Stimulated activated CD8-positive, alpha-beta memory T cell treated with anti-CD3 and anti-CD28 coated beads, Interleukin-7, amount 100 ng/mL, for 4 hours (primary cell): Measurements from ENCODE around the gene UNC5C.
"Not testable (repeated sequence)": the region's sequence is repeated elsewhere in the genome, so short reads cannot be mapped to it uniquely, and the experiment has no call there.

Source experiments
- DNase-seq, 2 donors: peaks; one replicate each; pipeline ENCODE4 v3.0.0-alpha.2; 2020; ENCODE audit warnings: low read depth in 2 of 2

Gene UNC5C

DNA sequence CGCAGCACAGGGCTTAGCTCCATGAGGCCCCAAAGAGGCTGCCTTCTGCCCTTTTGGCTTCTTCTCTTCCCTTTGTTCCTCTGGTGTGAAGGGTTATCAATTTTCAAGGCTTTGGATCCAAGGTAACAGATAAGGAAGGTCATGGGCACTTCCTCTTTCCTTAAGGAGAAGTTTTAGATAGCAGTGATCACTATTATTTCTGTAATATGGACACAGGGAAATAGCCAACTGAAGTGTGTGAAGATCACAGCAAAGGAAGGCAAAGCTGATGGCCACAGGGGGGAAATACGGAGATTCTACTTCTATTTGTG lies 366.8 kb downstream of the UNC5C start:
- no peak for DNase-seq

- DNase-seq = no peak
Measured at GRCh38 chr4:95181243-95181995, 367.4 kb downstream of the UNC5C start.

GRCh38 chr4:95180531-95181242 lies 368.1 kb downstream of the UNC5C start:
- no peak for DNase-seq

DNA sequence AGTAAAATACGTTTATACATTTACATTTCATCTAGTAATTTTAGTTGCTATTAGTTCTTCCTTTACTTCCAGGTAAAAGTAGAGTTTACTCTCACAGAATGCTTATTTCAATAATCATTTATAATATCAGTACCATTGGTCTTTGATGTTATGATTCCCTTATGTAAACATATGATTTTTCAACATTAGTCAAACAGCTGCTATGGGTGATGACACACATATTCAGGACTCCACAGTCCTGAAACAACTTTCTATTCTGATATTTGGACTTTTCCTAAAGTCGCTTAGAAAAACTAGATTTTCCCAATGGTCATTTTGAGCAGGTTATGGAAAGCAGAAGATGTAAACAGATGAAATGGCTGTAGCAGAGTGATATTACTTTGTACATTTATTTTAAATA lies 369.8 kb downstream of the UNC5C start:
- no peak for DNase-seq

GRCh38 chr4:95171377-95171776 lies 377.4 kb downstream of the UNC5C start:
- not testable (repeated sequence) for DNase-seq

- DNase-seq = no peak
Measured at GRCh38 chr4:95170176-95170575, 378.6 kb downstream of the UNC5C start.

- DNase-seq = no peak
Measured at GRCh38 chr4:95167805-95168204, 381.0 kb downstream of the UNC5C start.

GRCh38 chr4:95165926-95166524 lies 382.7 kb downstream of the UNC5C start:
- no peak for DNase-seq

- DNase-seq = no peak
Measured at GRCh38 chr4:95162867-95163266, 385.9 kb downstream of the UNC5C start.

DNA sequence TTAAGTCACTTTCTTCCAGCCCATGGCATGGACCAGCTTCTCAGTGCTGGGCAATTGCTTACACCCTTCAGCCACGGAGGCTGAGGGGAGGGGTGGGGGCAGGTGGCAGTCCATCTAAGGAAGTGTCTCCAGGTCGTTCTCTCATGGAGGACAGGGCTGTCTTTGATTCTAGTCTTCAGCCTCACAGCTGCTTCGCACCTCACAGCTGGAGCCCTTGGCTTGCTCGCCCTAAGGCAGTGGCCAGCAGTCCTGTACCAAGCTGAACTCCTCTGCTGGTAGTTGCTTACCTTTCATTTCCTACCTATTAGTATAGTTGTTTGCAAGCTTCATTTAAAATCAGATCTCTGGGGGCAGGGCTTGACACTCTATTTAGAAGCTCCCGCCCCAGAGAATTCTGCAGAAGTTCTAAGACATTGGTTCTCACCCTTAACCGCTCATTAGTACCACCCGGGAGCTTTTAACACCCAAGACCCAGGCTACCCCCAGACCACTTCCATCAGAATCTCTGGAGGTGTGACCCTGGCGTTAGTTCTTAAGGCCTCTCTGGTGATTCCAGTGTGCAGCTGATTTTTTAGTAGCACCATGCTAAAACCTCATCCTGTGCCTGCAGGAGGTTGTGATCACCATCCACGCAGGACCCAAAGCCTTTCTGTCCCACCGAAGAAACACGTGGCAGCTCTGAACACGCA lies 386.8 kb downstream of the UNC5C start:
- no peak for DNase-seq

GRCh38 chr4:95159384-95159783 lies 389.4 kb downstream of the UNC5C start:
- DNase-seq = no peak

DNA sequence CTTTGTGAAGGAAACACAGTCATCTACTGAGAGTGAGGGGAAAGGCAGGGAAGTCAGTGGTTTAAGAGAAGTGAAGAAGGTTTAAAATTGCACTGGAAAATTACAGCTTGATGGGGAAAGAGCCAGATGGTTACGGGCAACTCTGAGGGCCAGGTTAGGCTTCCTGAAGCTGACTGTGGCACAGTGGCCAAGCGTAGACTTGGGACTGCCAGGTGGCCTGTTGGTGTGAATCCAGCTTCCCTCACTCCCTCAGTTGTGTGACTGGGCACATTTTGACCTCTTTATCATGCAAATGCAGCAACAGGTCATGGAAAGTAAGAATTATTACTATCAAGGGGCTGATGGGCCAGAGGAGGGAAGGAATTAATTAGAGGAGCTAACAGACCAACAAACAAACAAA lies 390.1 kb downstream of the UNC5C start:
- no peak for DNase-seq

GRCh38 chr4:95158045-95158444 lies 390.7 kb downstream of the UNC5C start:
- DNase-seq = no peak

DNA sequence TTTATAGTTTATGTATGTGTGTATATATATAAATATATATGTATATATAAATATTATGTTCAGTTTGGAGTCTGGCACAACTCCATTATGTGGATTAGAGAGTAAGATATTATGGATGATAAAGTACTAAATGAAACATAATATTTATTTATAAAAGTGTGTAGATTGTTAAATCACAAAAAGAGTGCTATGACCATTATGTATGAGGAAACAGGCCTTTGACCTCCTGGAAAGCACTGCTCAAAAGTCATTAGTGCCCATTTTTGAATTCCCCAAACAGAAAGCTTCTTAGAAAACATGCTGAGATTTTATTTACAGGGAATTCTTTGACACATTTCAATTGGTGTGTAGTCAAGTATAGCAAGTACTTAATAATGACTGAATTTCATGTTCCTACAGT lies 391.2 kb downstream of the UNC5C start:
- DNase-seq = no peak

GRCh38 chr4:95156452-95156765 lies 392.4 kb downstream of the UNC5C start:
- no peak for DNase-seq

GRCh38 chr4:95155759-95156451 lies 392.9 kb downstream of the UNC5C start:
- no peak for DNase-seq

- no peak for DNase-seq
Measured at GRCh38 chr4:95153182-95153581, 395.6 kb downstream of the UNC5C start.

DNA sequence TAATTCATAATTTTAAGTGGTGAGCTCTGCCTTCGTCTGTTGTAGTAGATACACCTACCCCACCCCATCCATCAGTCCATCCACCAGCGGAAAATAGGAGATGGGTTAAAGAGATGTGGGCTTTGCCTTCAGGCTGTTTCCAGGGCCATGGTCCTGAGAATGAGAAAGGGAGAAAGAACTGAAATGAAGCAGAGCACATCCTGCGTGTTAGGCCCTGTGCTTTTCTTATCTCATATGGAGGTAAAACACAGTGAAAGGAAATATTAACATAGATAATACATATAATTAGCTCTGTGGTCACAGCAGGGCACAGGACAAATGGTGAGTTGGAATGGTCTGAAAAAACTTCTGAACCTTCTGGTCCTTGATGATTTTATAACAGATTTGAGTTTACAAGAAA lies 397.5 kb downstream of the UNC5C start:
- DNase-seq = no peak

- DNase-seq = no peak
Measured at GRCh38 chr4:95142932-95143331, 405.8 kb downstream of the UNC5C start.

DNA sequence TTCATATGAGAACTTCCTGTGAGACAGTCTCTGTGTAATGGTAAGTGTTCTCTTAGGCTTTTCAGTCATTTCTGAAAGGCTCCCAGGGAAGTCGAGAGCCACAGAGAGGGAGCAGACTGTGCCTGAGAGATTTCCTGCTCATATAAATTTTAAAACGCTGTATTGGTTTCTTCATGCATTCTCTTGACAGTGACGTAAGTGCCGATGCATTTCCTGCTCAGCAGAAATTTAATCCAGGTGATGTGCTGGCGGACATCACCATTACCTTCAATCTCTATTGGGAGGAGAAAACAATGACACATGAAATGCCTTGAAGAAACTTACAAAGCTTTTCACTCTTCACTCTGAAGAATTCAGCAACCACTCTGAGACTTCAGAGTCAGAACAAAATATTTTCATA lies 407.4 kb downstream of the UNC5C start:
- DNase-seq = no peak

- not testable (repeated sequence) for DNase-seq
Measured at GRCh38 chr4:95139424-95139823, 409.3 kb downstream of the UNC5C start.

DNA sequence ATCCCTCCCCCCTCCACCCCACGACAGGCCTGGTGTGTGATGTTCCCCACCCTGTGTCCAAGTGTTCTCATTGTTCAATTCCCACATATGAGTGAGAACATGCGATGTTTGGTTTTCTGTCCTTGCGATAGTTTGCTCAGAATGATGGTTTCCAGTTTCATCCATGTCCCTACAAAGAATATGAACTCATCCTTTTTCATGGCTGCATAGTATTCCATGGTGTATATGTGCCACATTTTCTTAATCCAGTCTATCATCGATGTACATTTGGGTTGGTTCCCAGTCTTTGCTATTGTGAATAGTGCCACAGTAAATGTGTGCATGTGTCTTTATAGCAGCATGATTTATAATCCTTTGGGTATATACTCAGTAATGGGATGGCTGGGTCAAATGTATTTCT lies 414.8 kb downstream of the UNC5C start:
- DNase-seq = not testable (repeated sequence)
